GM12875 (cell line): ENCODE results near the gene MSI2.

Experiments
- H3K4me3 ChIP-seq: one replicate; pipeline ENCODE4 v1.5.1; 2011; ENCODE audit warnings: low read depth, low read length, control low read depth
- CTCF ChIP-seq: IDR thresholded peaks from 2 replicates; pipeline ENCODE4 v1.5.1; 2011; ENCODE audit warnings: low read depth, mild to moderate bottlenecking, control low read depth, inconsistent platforms, low read length, moderate library complexity, borderline replicate concordance; ENCODE audit not compliant: insufficient read depth

MSI2 gene

GRCh38 chr17:57245786-57246185 is 10.5 kb upstream of the MSI2 start:
- H3K4me3 ChIP-seq: no peak overlapping the region
- TF ChIP-seq CTCF: no peak

- TF ChIP-seq CTCF: no peak
- no peak overlapping the region for H3K4me3 ChIP-seq
These were observed 10.1 kb upstream of the MSI2 start for GRCh38 chr17:57246257-57246656.

GRCh38 chr17:57247261-57247660 is 9.1 kb upstream of the MSI2 start:
- H3K4me3 ChIP-seq: no peak overlapping the region
- no peak for TF ChIP-seq CTCF

- TF ChIP-seq CTCF: no peak
These were observed 8.4 kb upstream of the MSI2 start for GRCh38 chr17:57247913-57248312.

GRCh38 chr17:57249520-57249919 is 6.8 kb upstream of the MSI2 start:
- no peak overlapping the region for H3K4me3 ChIP-seq
- TF ChIP-seq CTCF: no peak

More at GRCh38 chr17:57247913-57248312, 8.4 kb upstream of the MSI2 start:
- H3K4me3 ChIP-seq: no peak overlapping the region

- no peak overlapping the region for H3K4me3 ChIP-seq
- no peak for TF ChIP-seq CTCF
These were observed 5.0 kb upstream of the MSI2 start for GRCh38 chr17:57251211-57251787.

GRCh38 chr17:57253362-57254065 is 2.8 kb upstream of the MSI2 start:
- TF ChIP-seq CTCF: no peak
- no peak overlapping the region for H3K4me3 ChIP-seq
